B cell (primary cell): ENCODE measurements around the gene XYLT2. TPM values are rescaled to one million over a fixed set of nuclear protein-coding genes. Genes with fewer than 3 reads are reported as not detected.
"Not testable (repeated sequence)": the region's sequence is repeated elsewhere in the genome, so short reads cannot be mapped to it uniquely, and the experiment has no call there.

ENCODE experiments used
- ATAC-seq: fragments of 200-7000 bp; cut with Tn5 transposase; one replicate; pipeline ENCODE4 v1.10.0; 2021; ENCODE audit warnings: low read depth, mild to moderate bottlenecking, moderate number of reproducible peaks, moderate library complexity
- CTCF ChIA-PET: fragments of 350-600 bp; sonication (Branson Sonifier 250); formaldehyde crosslinking; loops from one replicate; lab custom pipeline; 2021; ENCODE audit warnings: antibody characterized with exemption, inconsistent platforms; lab: Charles Lee
- POLR2A ChIA-PET: fragments of 350-600 bp; sonication (Branson Sonifier 250); formaldehyde crosslinking; loops from one replicate; lab custom pipeline; 2021; ENCODE audit warnings: antibody characterized with exemption; lab: Charles Lee
- DNase-seq: peaks from one replicate; pipeline ENCODE4 v3.0.0; 2013
- H2AFZ ChIP-seq: 2 replicates; pipeline ENCODE4 v1.6.1; 2012; ENCODE audit warnings: mild to moderate bottlenecking, low read depth, low read length; ENCODE audit not compliant: insufficient read depth, poor library complexity, severe bottlenecking
- H3K27ac ChIP-seq, 2 donors: 1 replicate in 1 of 2; 2 replicates in 1 of 2; pipeline ENCODE4 v1.5.1; 2012 to 2013; ENCODE audit warnings: low read length in 2 of 2, mild to moderate bottlenecking in 2 of 2, moderate library complexity in 1 of 2
- H3K27me3 ChIP-seq, 4 experiments: fragments of 200-600 bp in 1 of 4; sonication (generic) in 1 of 4; replicated peaks in 1 of 4; 1 replicate in 2 of 4; 2 replicates in 2 of 4; pipeline versions ENCODE4 v1.6.1 to v1.7.0; 2013 to 2016; ENCODE audit warnings: low read length in 3 of 4, mild to moderate bottlenecking in 2 of 4, mixed read lengths in 1 of 4, moderate library complexity in 1 of 4; ENCODE audit not compliant: insufficient read depth in 4 of 4, control insufficient read depth in 3 of 4; ENCODE audit errors: control extremely low read depth in 1 of 4
- H3K36me3 ChIP-seq, 2 experiments: replicated peaks in 1 of 2; 1 replicate in 1 of 2; 2 replicates in 1 of 2; pipeline versions ENCODE4 v1.6.1 to v1.7.1; 2013; ENCODE audit warnings: low read length in 1 of 2; ENCODE audit not compliant: insufficient read depth in 2 of 2, control insufficient read depth in 1 of 2; ENCODE audit errors: control extremely low read depth in 1 of 2, extremely low read depth in 1 of 2
- H3K4me1 ChIP-seq, 2 donors: fragments of 200-600 bp in 1 of 2; sonication (generic) in 1 of 2; 1 replicate in 1 of 2; 2 replicates in 1 of 2; pipeline versions ENCODE4 v1.5.1 to v1.6.1; 2013 to 2017; ENCODE audit warnings: low read length in 2 of 2; ENCODE audit not compliant: control insufficient read depth in 2 of 2, insufficient read depth in 2 of 2
- H3K4me2 ChIP-seq: replicated peaks from 2 replicates; pipeline ENCODE3; 2012; ENCODE audit warnings: mild to moderate bottlenecking, low read depth, low read length; ENCODE audit not compliant: poor library complexity, severe bottlenecking
- H3K4me3 ChIP-seq, 5 experiments: fragments of 200-600 bp in 1 of 5; sonication (generic) in 1 of 5; 1 replicate in 3 of 5; 2 replicates in 2 of 5; pipeline versions ENCODE4 v1.5.1 to v1.7.0; 2011 to 2016; ENCODE audit warnings: low read length in 4 of 5, mild to moderate bottlenecking in 4 of 5, low read depth in 2 of 5, control low read depth in 1 of 5, moderate library complexity in 1 of 5; ENCODE audit not compliant: insufficient read depth in 1 of 5; ENCODE audit errors: control extremely low read depth in 1 of 5, extremely low read depth in 1 of 5
- H3K79me2 ChIP-seq: fragments of 200-600 bp; sonication (generic); one replicate; pipeline ENCODE4 v1.6.0; 2016; ENCODE audit warnings: low read length; ENCODE audit not compliant: control insufficient read depth, insufficient read depth
- H3K9ac ChIP-seq: fragments of 200-600 bp; sonication (generic); 2 replicates; pipeline ENCODE4 v1.6.1; 2017; ENCODE audit warnings: mild to moderate bottlenecking, low read length, moderate library complexity
- H3K9me3 ChIP-seq, 3 donors: one replicate each; pipeline versions ENCODE4 v1.6.1 to v1.7.1; 2013; ENCODE audit warnings: low read length in 2 of 3; ENCODE audit not compliant: control insufficient read depth in 2 of 3, insufficient read depth in 1 of 3; ENCODE audit errors: control extremely low read depth in 1 of 3
- H4K20me1 ChIP-seq: 2 replicates; pipeline ENCODE4 v1.6.0; 2012; ENCODE audit warnings: mild to moderate bottlenecking, low read length; ENCODE audit not compliant: insufficient read depth, control insufficient read depth, poor library complexity, severe bottlenecking
- H3K27ac Mint-ChIP-seq: one replicate; pipeline ENCODE4 v1.8.0; 2021; ENCODE audit warnings: mixed read lengths
- H3K27me3 Mint-ChIP-seq: one replicate; pipeline ENCODE4 v1.8.0; 2021; ENCODE audit warnings: mixed read lengths
- H3K4me1 Mint-ChIP-seq: one replicate; pipeline ENCODE4 v1.8.0; 2021; ENCODE audit warnings: mixed read lengths
- H3K4me3 Mint-ChIP-seq: one replicate; pipeline ENCODE4 v1.8.0; 2021; ENCODE audit warnings: mixed read lengths
- H3K9me3 Mint-ChIP-seq: one replicate; pipeline ENCODE4 v1.8.0; 2022; ENCODE audit warnings: mixed read lengths; ENCODE audit not compliant: insufficient read depth
- EZH2 ChIP-seq: IDR thresholded peaks from 2 replicates; pipeline ENCODE4 v1.6.1; 2012; ENCODE audit warnings: borderline replicate concordance, low read depth, mild to moderate bottlenecking, moderate library complexity, low read length; ENCODE audit not compliant: insufficient read depth, poor library complexity, severe bottlenecking
- WGBS: methylation state at CpG from one replicate; pipeline ENCODE4 v1.1.5; 2013; ENCODE audit warnings: missing lambda C conversion rate; ENCODE audit not compliant: insufficient coverage; 5-methylcytosine and 5-hydroxymethylcytosine counted together
- intact Hi-C: fragments of 100-400 bp; cut with micrococcal nuclease; formaldehyde crosslinking; loops from one replicate; pipeline ENCODE4 v1.10.0; 2022
- polyA plus RNA-seq: library from polyadenylated mRNA; depleted of rRNA; stranded (reverse); fragments of >200 nt; gene quantifications from 2 replicates; pipeline ENCODE4 v1.2.3, GENCODE V29; 2012
- total RNA-seq, 2 donors: library from RNA; stranded (reverse); fragments of 120-200 nt in 1 of 2; gene quantifications; 1 replicate in 1 of 2; 2 replicates in 1 of 2; pipeline versions ENCODE4 v1.2.3 to v1.2.4, GENCODE V29; 2013 to 2022
- TF ChIP-seq, protein P1 (sequence below): fragments of 200-600 bp; IDR thresholded peaks from one replicate; pipeline ENCODE4 v1.8.0; 2022; ENCODE audit warnings: antibody characterized with exemption, mild to moderate bottlenecking

XYLT2 gene
- total and polyA plus RNA-seq, 2 donors (not counting 1 experiment from before 2014, with no cell fraction given), result 21.5 to 29.9 TPM

DNA sequence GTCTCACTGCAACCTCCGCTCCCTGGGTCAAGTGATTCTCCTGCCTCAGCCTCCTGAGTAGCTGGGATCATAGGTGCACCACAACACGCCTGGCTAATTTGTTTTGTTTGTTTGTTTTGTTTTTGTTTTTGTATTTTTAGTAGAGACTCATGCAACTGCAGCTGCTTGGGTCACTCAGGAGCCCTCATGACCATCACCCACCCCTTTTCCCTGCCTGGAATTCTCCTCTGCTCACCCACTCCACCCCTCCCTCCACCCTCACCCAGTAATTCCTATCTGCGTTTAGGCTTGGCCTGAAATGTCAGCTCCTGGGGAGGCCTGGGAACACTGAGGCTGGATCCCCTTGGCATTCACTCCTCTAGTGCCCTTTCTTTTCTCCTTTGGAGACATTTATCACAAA, 46.1 kb upstream of the XYLT2 start:
- H3K9me3 Mint-ChIP-seq, result no peaks in the 10 kb centered on the region
- Histone ChIP-seq H3K4me3 (no peak overlapping the region), H3K4me1 (no peaks in the 10 kb centered on the region), H3K9me3 (no peaks in the 10 kb centered on the region), H4K20me1 (no peaks in the 10 kb centered on the region), H3K27me3 (peaks cover 0 to 2% (median 0%) of the 10 kb centered on the region in 4 experiments), H3K4me2 (no peak overlapping the region), H3K36me3 (no peaks in the 10 kb centered on the region), H3K79me2 (no peaks in the 10 kb centered on the region), H3K27ac (no peak overlapping the region), H2AFZ (no peak overlapping the region), H3K9ac (no peak overlapping the region)
- POLR2A ChIA-PET, result no interaction called here
- no peak overlapping the region for H3K4me3 Mint-ChIP-seq
- DNase-seq (no peak), ATAC-seq (no peak)
- H3K27me3 Mint-ChIP-seq, result peaks cover 23% of the 10 kb centered on the region
- TF ChIP-seq, protein P1, sequence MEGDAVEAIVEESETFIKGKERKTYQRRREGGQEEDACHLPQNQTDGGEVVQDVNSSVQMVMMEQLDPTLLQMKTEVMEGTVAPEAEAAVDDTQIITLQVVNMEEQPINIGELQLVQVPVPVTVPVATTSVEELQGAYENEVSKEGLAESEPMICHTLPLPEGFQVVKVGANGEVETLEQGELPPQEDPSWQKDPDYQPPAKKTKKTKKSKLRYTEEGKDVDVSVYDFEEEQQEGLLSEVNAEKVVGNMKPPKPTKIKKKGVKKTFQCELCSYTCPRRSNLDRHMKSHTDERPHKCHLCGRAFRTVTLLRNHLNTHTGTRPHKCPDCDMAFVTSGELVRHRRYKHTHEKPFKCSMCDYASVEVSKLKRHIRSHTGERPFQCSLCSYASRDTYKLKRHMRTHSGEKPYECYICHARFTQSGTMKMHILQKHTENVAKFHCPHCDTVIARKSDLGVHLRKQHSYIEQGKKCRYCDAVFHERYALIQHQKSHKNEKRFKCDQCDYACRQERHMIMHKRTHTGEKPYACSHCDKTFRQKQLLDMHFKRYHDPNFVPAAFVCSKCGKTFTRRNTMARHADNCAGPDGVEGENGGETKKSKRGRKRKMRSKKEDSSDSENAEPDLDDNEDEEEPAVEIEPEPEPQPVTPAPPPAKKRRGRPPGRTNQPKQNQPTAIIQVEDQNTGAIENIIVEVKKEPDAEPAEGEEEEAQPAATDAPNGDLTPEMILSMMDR, result no peak
- TF ChIP-seq EZH2, result no peak
- CTCF ChIA-PET, result interaction anchor here (0.7 to 1.4 kb wide), 3 partner anchors 100 to 130 kb away, joined by 3 to 4 read pairs (median 3); no protein-coding TSS in a partner anchor
- H3K4me1 Mint-ChIP-seq, result no peaks in the 10 kb centered on the region
- WGBS, result 90% methylated on average over 2 of the region's 3 CpGs
- no peak overlapping the region for H3K27ac Mint-ChIP-seq
- intact Hi-C loops, result loop anchor here (10.0 kb wide), 1 partner anchor 435 kb away; no protein-coding TSS in a partner anchor

DNA sequence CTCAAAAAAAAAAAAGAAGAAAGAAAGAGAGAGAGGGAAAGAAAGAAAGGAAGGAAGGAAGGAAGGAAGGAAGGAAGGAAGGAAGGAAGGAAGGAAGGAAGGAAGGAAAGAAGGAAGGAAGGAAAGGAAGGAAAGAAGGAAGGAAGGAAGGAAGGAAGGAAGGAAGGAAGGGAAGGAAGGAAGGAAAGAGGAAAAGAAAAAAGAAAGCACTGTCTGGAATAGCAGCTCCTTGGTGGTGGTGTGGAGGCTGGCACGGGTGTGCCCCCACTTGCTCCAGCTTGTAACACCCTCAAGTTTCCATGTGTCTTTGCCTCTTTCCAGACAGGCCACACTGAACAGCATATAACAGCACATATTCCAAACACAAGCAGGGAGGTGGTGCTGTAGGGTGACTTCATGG, 45.1 kb upstream of the XYLT2 start:
- H3K36me3 ChIP-seq, H3K9me3 Mint-ChIP-seq, H3K4me3 ChIP-seq, H3K4me2 ChIP-seq, H3K79me2 ChIP-seq, DNase-seq, H3K27ac Mint-ChIP-seq, H3K9ac ChIP-seq, H3K4me3 Mint-ChIP-seq, POLR2A ChIA-PET, H3K9me3 ChIP-seq, H2AFZ ChIP-seq, ATAC-seq, intact Hi-C loops, H4K20me1 ChIP-seq, H3K4me1 ChIP-seq, H3K27me3 ChIP-seq, H3K27ac ChIP-seq, H3K4me1 Mint-ChIP-seq: not testable (repeated sequence)
- H3K27me3 Mint-ChIP-seq, result peaks cover 26% of the 10 kb centered on the region
- CTCF ChIA-PET, result interaction anchor here (1.4 kb wide), 1 partner anchor 101 kb away, joined by 4 read pairs; no protein-coding TSS in a partner anchor
- no CpG with 5 or more reads among the region's 1 CpG for WGBS
